ENCODE measurements around the gene PSEN2. TPM values are rescaled to one million over a fixed set of nuclear protein-coding genes. Genes with fewer than 3 reads are reported as not detected.
"Not testable (repeated sequence)": the region's sequence is repeated elsewhere in the genome, so short reads cannot be mapped to it uniquely, and the experiment has no call there.

The PSEN2 gene
- total and polyA plus RNA-seq, 2 donors (not counting 1 experiment from before 2014, with no cell fraction given): 15.8 to 26.0 TPM

GRCh38 chr1:226920446-226920894 is 50.1 kb downstream of the PSEN2 start:
- H3K4me2 ChIP-seq (replicated peaks; ENCODE audit: low read depth, low read length, poor library complexity, severe bottlenecking): no peak overlapping the region
- POLR2A ChIA-PET: no interaction called here
- 86% methylated on average over 1 of the region's 2 CpGs for WGBS (ENCODE audit: insufficient coverage)
- no peaks in the 10 kb centered on the region for H3K9me3 ChIP-seq (ENCODE audit: control extremely low read depth in 1 of 3, control insufficient read depth in 2 of 3, insufficient read depth in 1 of 3, low read length in 2 of 3)
- CTCF ChIA-PET: no interaction called here
- H3K9ac ChIP-seq (ENCODE audit: low read length): no peak overlapping the region
- H2AFZ ChIP-seq (ENCODE audit: insufficient read depth, low read depth, low read length, poor library complexity, severe bottlenecking): no peak overlapping the region
- no peaks in the 10 kb centered on the region for H4K20me1 ChIP-seq (ENCODE audit: control insufficient read depth, insufficient read depth, low read length, poor library complexity, severe bottlenecking)
- H3K4me1 ChIP-seq (ENCODE audit: control insufficient read depth in 2 of 2, insufficient read depth in 2 of 2, low read length in 2 of 2): no peaks in the 10 kb centered on the region
- H3K27ac ChIP-seq (ENCODE audit: low read length in 2 of 2): no peak overlapping the region
- Mint-ChIP-seq H3K27ac (no peak overlapping the region), H3K4me1 (no peaks in the 10 kb centered on the region), H3K9me3 (ENCODE audit: insufficient read depth) (no peaks in the 10 kb centered on the region), H3K4me3 (no peak overlapping the region), H3K27me3 (no peaks in the 10 kb centered on the region)
- H3K79me2 ChIP-seq (ENCODE audit: control insufficient read depth, insufficient read depth, low read length): no peaks in the 10 kb centered on the region
- H3K4me3 ChIP-seq (ENCODE audit: control extremely low read depth in 1 of 5, extremely low read depth in 1 of 5, insufficient read depth in 1 of 5, low read depth in 2 of 5, low read length in 4 of 5): no peak overlapping the region
- H3K36me3 ChIP-seq (replicated peaks in 1 of 2; ENCODE audit: control extremely low read depth in 1 of 2, control insufficient read depth in 1 of 2, extremely low read depth in 1 of 2, insufficient read depth in 2 of 2, low read length in 1 of 2): no peaks in the 10 kb centered on the region
- DNase-seq (no peak), ATAC-seq (ENCODE audit: low read depth) (no peak)
- peaks cover 0 to 5% (median 0%) of the 10 kb centered on the region in 4 experiments for H3K27me3 ChIP-seq (replicated peaks in 1 of 4; ENCODE audit: control extremely low read depth in 1 of 4, control insufficient read depth in 3 of 4, insufficient read depth in 4 of 4, low read length in 3 of 4)
- TF ChIP-seq EZH2 (IDR thresholded peaks at IDR 0.05; ENCODE audit: borderline replicate concordance, insufficient read depth, low read depth, low read length, poor library complexity, severe bottlenecking): no peak
- no peak for TF ChIP-seq CTCF (IDR thresholded peaks at IDR 0.05)
- intact Hi-C loops (cut with micrococcal nuclease): no loop called here

GRCh38 chr1:226921504-226921903 is 51.1 kb downstream of the PSEN2 start:
- WGBS (ENCODE audit: insufficient coverage): 92% methylated on average over 4 of the region's 5 CpGs
- Histone ChIP-seq H3K27ac (ENCODE audit: low read length in 2 of 2) (no peak overlapping the region), H3K4me2 (replicated peaks; ENCODE audit: low read depth, low read length, poor library complexity, severe bottlenecking) (no peak overlapping the region), H3K4me1 (ENCODE audit: control insufficient read depth in 2 of 2, insufficient read depth in 2 of 2, low read length in 2 of 2) (no peaks in the 10 kb centered on the region), H2AFZ (ENCODE audit: insufficient read depth, low read depth, low read length, poor library complexity, severe bottlenecking) (no peak overlapping the region), H3K4me3 (ENCODE audit: control extremely low read depth in 1 of 5, extremely low read depth in 1 of 5, insufficient read depth in 1 of 5, low read depth in 2 of 5, low read length in 4 of 5) (no peak overlapping the region), H3K36me3 (replicated peaks in 1 of 2; ENCODE audit: control extremely low read depth in 1 of 2, control insufficient read depth in 1 of 2, extremely low read depth in 1 of 2, insufficient read depth in 2 of 2, low read length in 1 of 2) (no peaks in the 10 kb centered on the region), H3K27me3 (replicated peaks in 1 of 4; ENCODE audit: control extremely low read depth in 1 of 4, control insufficient read depth in 3 of 4, insufficient read depth in 4 of 4, low read length in 3 of 4) (peaks cover 0 to 5% (median 0%) of the 10 kb centered on the region in 4 experiments), H3K9ac (ENCODE audit: low read length) (no peak overlapping the region), H3K79me2 (ENCODE audit: control insufficient read depth, insufficient read depth, low read length) (no peaks in the 10 kb centered on the region), H4K20me1 (ENCODE audit: control insufficient read depth, insufficient read depth, low read length, poor library complexity, severe bottlenecking) (no peaks in the 10 kb centered on the region), H3K9me3 (ENCODE audit: control extremely low read depth in 1 of 3, control insufficient read depth in 2 of 3, insufficient read depth in 1 of 3, low read length in 2 of 3) (no peaks in the 10 kb centered on the region)
- no peaks in the 10 kb centered on the region for H3K9me3 Mint-ChIP-seq (ENCODE audit: insufficient read depth)
- ChIA-PET CTCF (interaction anchor here (2.0 kb wide), 1 partner anchor 9 kb away, joined by 6 read pairs; no protein-coding TSS in a partner anchor), POLR2A (no interaction called here)
- no peaks in the 10 kb centered on the region for H3K27me3 Mint-ChIP-seq
- DNase-seq: no peak
- H3K27ac Mint-ChIP-seq: no peak overlapping the region
- no peaks in the 10 kb centered on the region for H3K4me1 Mint-ChIP-seq
- no peak overlapping the region for H3K4me3 Mint-ChIP-seq
- no peak for ATAC-seq (ENCODE audit: low read depth)
- TF ChIP-seq EZH2 (IDR thresholded peaks at IDR 0.05; ENCODE audit: borderline replicate concordance, insufficient read depth, low read depth, low read length, poor library complexity, severe bottlenecking) (no peak), CTCF (IDR thresholded peaks at IDR 0.05) (no peak)
- intact Hi-C loops (cut with micrococcal nuclease): no loop called here

- DNase-seq; H3K27ac Mint-ChIP-seq; H3K4me2 ChIP-seq (replicated peaks; ENCODE audit: low read depth, low read length, poor library complexity, severe bottlenecking); H4K20me1 ChIP-seq (ENCODE audit: control insufficient read depth, insufficient read depth, low read length, poor library complexity, severe bottlenecking); POLR2A ChIA-PET; H3K4me3 Mint-ChIP-seq; H3K9me3 ChIP-seq (ENCODE audit: control extremely low read depth in 1 of 3, control insufficient read depth in 2 of 3, insufficient read depth in 1 of 3, low read length in 2 of 3); H3K27me3 Mint-ChIP-seq; H3K4me1 Mint-ChIP-seq; H3K27ac ChIP-seq (ENCODE audit: low read length in 2 of 2); CTCF ChIA-PET; H2AFZ ChIP-seq (ENCODE audit: insufficient read depth, low read depth, low read length, poor library complexity, severe bottlenecking); H3K4me3 ChIP-seq (ENCODE audit: control extremely low read depth in 1 of 5, extremely low read depth in 1 of 5, insufficient read depth in 1 of 5, low read depth in 2 of 5, low read length in 4 of 5); intact Hi-C loops (cut with micrococcal nuclease); H3K9ac ChIP-seq (ENCODE audit: low read length); ATAC-seq (ENCODE audit: low read depth); H3K79me2 ChIP-seq (ENCODE audit: control insufficient read depth, insufficient read depth, low read length); H3K36me3 ChIP-seq (replicated peaks in 1 of 2; ENCODE audit: control extremely low read depth in 1 of 2, control insufficient read depth in 1 of 2, extremely low read depth in 1 of 2, insufficient read depth in 2 of 2, low read length in 1 of 2); H3K9me3 Mint-ChIP-seq (ENCODE audit: insufficient read depth); H3K27me3 ChIP-seq (replicated peaks in 1 of 4; ENCODE audit: control extremely low read depth in 1 of 4, control insufficient read depth in 3 of 4, insufficient read depth in 4 of 4, low read length in 3 of 4); H3K4me1 ChIP-seq (ENCODE audit: control insufficient read depth in 2 of 2, insufficient read depth in 2 of 2, low read length in 2 of 2): not testable (repeated sequence)
- WGBS (ENCODE audit: insufficient coverage): 93% methylated on average over 2 of the region's 5 CpGs
These were observed 59.1 kb downstream of the PSEN2 start for GRCh38 chr1:226929260-226930111.

Measured in B cell (primary cell).